GM23338 (cell line): ENCODE results near the gene ABCB6. TPM values are rescaled to one million over a fixed set of nuclear protein-coding genes. Genes with fewer than 3 reads are reported as not detected.

Source experiments
- ATAC-seq: fragments of 200-7000 bp; cut with Tn5 transposase; 3 replicates; pipeline ENCODE4 v1.9.1; 2020
- DNase-seq: peaks from one replicate; pipeline ENCODE4 v3.0.0-alpha.2; 2015; ENCODE audit warnings: low spot score
- H2AFZ ChIP-seq: fragments of 200-600 bp; sonication (generic); 2 replicates; pipeline ENCODE4 v1.8.0; 2016; ENCODE audit warnings: antibody characterized with exemption, mild to moderate bottlenecking, moderate library complexity
- H3F3A ChIP-seq: fragments of 200-600 bp; sonication (generic); replicated peaks from 2 replicates; pipeline ENCODE4 v1.8.0; 2017; ENCODE audit warnings: antibody characterized with exemption, mixed run types, low read depth
- H3K27ac ChIP-seq: fragments of 200-600 bp; sonication (generic); 2 replicates; pipeline ENCODE4 v1.6.1; 2016; ENCODE audit warnings: low read depth
- H3K27me3 ChIP-seq: fragments of 200-600 bp; sonication (generic); 2 replicates; pipeline ENCODE4 v1.8.0; 2016; ENCODE audit warnings: mild to moderate bottlenecking, mixed run types, moderate library complexity; ENCODE audit not compliant: insufficient read depth
- H3K36me3 ChIP-seq: fragments of 200-600 bp; sonication (generic); 2 replicates; pipeline ENCODE4 v1.8.0; 2016; ENCODE audit warnings: mild to moderate bottlenecking; ENCODE audit not compliant: insufficient read depth
- H3K4me1 ChIP-seq: fragments of 200-600 bp; sonication (generic); 2 replicates; pipeline ENCODE4 v1.8.0; 2016; ENCODE audit warnings: mild to moderate bottlenecking, moderate library complexity; ENCODE audit not compliant: insufficient read depth
- H3K4me2 ChIP-seq: fragments of 200-600 bp; sonication (generic); 2 replicates; pipeline ENCODE4 v1.7.1; 2017; ENCODE audit warnings: mixed run types
- H3K4me3 ChIP-seq: fragments of 200-600 bp; sonication (generic); 2 replicates; pipeline ENCODE4 v1.6.1; 2016; ENCODE audit warnings: mixed run types
- H3K79me2 ChIP-seq: fragments of 200-600 bp; sonication (generic); replicated peaks from 2 replicates; pipeline ENCODE4 v1.8.0; 2017; ENCODE audit warnings: mild to moderate bottlenecking; ENCODE audit not compliant: insufficient read depth
- H3K9me2 ChIP-seq: fragments of 200-600 bp; sonication (generic); 2 replicates; pipeline ENCODE4 v1.8.0; 2017; ENCODE audit not compliant: insufficient read depth
- H4K20me1 ChIP-seq: fragments of 200-600 bp; sonication (generic); replicated peaks from 2 replicates; pipeline ENCODE4 v1.8.0; 2017; ENCODE audit warnings: mild to moderate bottlenecking; ENCODE audit not compliant: insufficient read depth
- H3K27ac Mint-ChIP-seq: 2 replicates; pipeline ENCODE4 v1.8.0; 2020; ENCODE audit warnings: inconsistent platforms, mild to moderate bottlenecking, moderate library complexity, mixed read lengths
- H3K27me3 Mint-ChIP-seq: 3 replicates; pipeline ENCODE4 v1.8.0; 2022; ENCODE audit warnings: low read depth, mild to moderate bottlenecking, moderate library complexity, mixed read lengths, inconsistent platforms; ENCODE audit not compliant: insufficient read depth, poor library complexity
- H3K36me3 Mint-ChIP-seq: 3 replicates; pipeline ENCODE4 v1.8.0; 2021; ENCODE audit warnings: low read depth, mild to moderate bottlenecking, inconsistent platforms, moderate library complexity, mixed read lengths
- H3K4me1 Mint-ChIP-seq: 3 replicates; pipeline ENCODE4 v1.8.0; 2020; ENCODE audit warnings: mild to moderate bottlenecking, inconsistent platforms, mixed read lengths
- H3K4me3 Mint-ChIP-seq: 3 replicates; pipeline ENCODE4 v1.8.0; 2021; ENCODE audit warnings: moderate library complexity, mild to moderate bottlenecking, inconsistent platforms, mixed read lengths
- H3K9me3 Mint-ChIP-seq: 3 replicates; pipeline ENCODE4 v1.8.0; 2020; ENCODE audit warnings: moderate library complexity, mild to moderate bottlenecking, inconsistent platforms, mixed read lengths
- CREB1 ChIP-seq: fragments of 250-450 bp; sonication (Bioruptor Pico); IDR thresholded peaks from 2 replicates; pipeline ENCODE4 v1.5.0; 2020; ENCODE audit warnings: low read depth, mild to moderate bottlenecking, moderate library complexity
- CTCF ChIP-seq, 2 experiments: fragments of 200-600 bp in 1 of 2; sonication (generic) in 1 of 2; conservative IDR thresholded peaks; 2 replicates each; pipeline versions ENCODE4 v1.5.1 to v1.6.1; 2016 to 2017; ENCODE audit warnings: antibody characterized with exemption in 2 of 2, low read depth in 2 of 2, mild to moderate bottlenecking in 2 of 2, moderate library complexity in 1 of 2
- ETS1 ChIP-seq: IDR thresholded peaks from 2 replicates; pipeline ENCODE4 v1.6.1; 2016; ENCODE audit warnings: antibody characterized with exemption
- EZH2phosphoT487 ChIP-seq: fragments of 200-600 bp; sonication (generic); IDR thresholded peaks from one replicate; pipeline ENCODE4 v1.8.1; 2018; ENCODE audit warnings: antibody characterized with exemption; ENCODE audit not compliant: unreplicated experiment
- NANOG ChIP-seq: IDR thresholded peaks from 2 replicates; pipeline ENCODE4 v1.6.1; 2016; ENCODE audit warnings: antibody characterized with exemption, borderline replicate concordance
- POLR2AphosphoS5 ChIP-seq: IDR thresholded peaks from 2 replicates; pipeline ENCODE4 v1.6.1; 2016; ENCODE audit warnings: antibody characterized with exemption, low read depth
- REST ChIP-seq: IDR thresholded peaks from one replicate; pipeline ENCODE4 v1.6.1; 2018; ENCODE audit warnings: antibody characterized with exemption; ENCODE audit not compliant: unreplicated experiment
- ZNF114 ChIP-seq: fragments of 250-450 bp; sonication (Bioruptor Pico); IDR thresholded peaks from 2 replicates; pipeline ENCODE4 v1.5.0; 2020; ENCODE audit warnings: mild to moderate bottlenecking, moderate library complexity
- ZNF331 ChIP-seq: fragments of 250-450 bp; sonication (Bioruptor Pico); IDR thresholded peaks from 2 replicates; pipeline ENCODE4 v1.5.0; 2020; ENCODE audit warnings: low read depth, mild to moderate bottlenecking, moderate library complexity
- polyA plus RNA-seq: library from polyadenylated mRNA; unstranded; fragments of >200 nt; fragmentation: Nextera tagmentation; extraction: Ambion mirVana; gene quantifications from 2 replicates; pipeline ENCODE4 v1.2.1, GENCODE V29; 2016
- total RNA-seq: library from RNA; depleted of rRNA; stranded (reverse); fragments of >200 nt; shearing (Covaris generic); gene quantifications from 2 replicates; pipeline ENCODE4 v1.2.3, GENCODE V29; 2014

Gene ABCB6
- total and polyA plus RNA-seq, 2 experiments from 2014 or later: 26.2 to 35.1 TPM

- TF ChIP-seq REST (no peak), CREB1 (CRISPR knock-in tag) (no peak), NANOG (no peak), ETS1 (no peak), POLR2AphosphoS5 (no peak)
Observed at GRCh38 chr2:219181531-219181930, 37.2 kb downstream of the ABCB6 start (continued).

GRCh38 chr2:219180961-219181360 lies 37.8 kb downstream of the ABCB6 start:
- no peak overlapping the region for H2AFZ ChIP-seq
- no peak overlapping the region for H3K27ac ChIP-seq
- H3K79me2 ChIP-seq: peaks cover 7% of the 10 kb centered on the region
- Mint-ChIP-seq H3K27ac (no peak overlapping the region), H3K4me1 (peaks cover 8% of the 10 kb centered on the region; the same call in 2 of the 3 replicates), H3K4me3 (no peak overlapping the region), H3K9me3 (no peaks in the 10 kb centered on the region; the same call in 2 of the 3 replicates), H3K27me3 (peaks cover 5% of the 10 kb centered on the region), H3K36me3 (peaks cover 30% of the 10 kb centered on the region)
- H3K9me2 ChIP-seq: no peaks in the 10 kb centered on the region
- no peaks in the 10 kb centered on the region for H3K36me3 ChIP-seq
- H3K4me2 ChIP-seq: no peak overlapping the region
- no peaks in the 10 kb centered on the region; the same call in 1 of the 2 replicates for H4K20me1 ChIP-seq
- DNase-seq (no peak), ATAC-seq (no peak)
- peaks cover 9% of the 10 kb centered on the region for H3K4me1 ChIP-seq
- H3K27me3 ChIP-seq: no peaks in the 10 kb centered on the region
- peaks cover 18% of the 10 kb centered on the region for H3F3A ChIP-seq
- H3K4me3 ChIP-seq: no peak overlapping the region
- TF ChIP-seq EZH2phosphoT487: no peak
- no peak for TF ChIP-seq ZNF331 (CRISPR knock-in tag)
- no peak for TF ChIP-seq NANOG
- no peak for TF ChIP-seq POLR2AphosphoS5
- no peak for TF ChIP-seq REST
- no peak for TF ChIP-seq CTCF (conservative IDR thresholded peaks at IDR 0.05; ENCODE audit: low read depth in 2 of 2)
- TF ChIP-seq ZNF114 (CRISPR knock-in tag): no peak
